ENCODE measurements around the gene LCE3B. TPM values are rescaled to one million over a fixed set of nuclear protein-coding genes. Genes with fewer than 3 reads are reported as not detected.

The LCE3B gene
- total RNA-seq, 4 donors from 2014 or later = not detected

- DNase-seq (ENCODE audit: low spot score) = no peak
- no peak for TF ChIP-seq CTCF (IDR thresholded peaks at IDR 0.05)
- ATAC-seq (ENCODE audit: low FRiP score) = no peak
Measured at GRCh38 chr1:152626744-152627143, 13.1 kb downstream of the LCE3B start.

GRCh38 chr1:152630596-152630995 is 17.0 kb downstream of the LCE3B start:
- no peak for DNase-seq (ENCODE audit: low spot score)
- ATAC-seq (ENCODE audit: low FRiP score) = no peak
- no peak for TF ChIP-seq CTCF (IDR thresholded peaks at IDR 0.05)

DNA sequence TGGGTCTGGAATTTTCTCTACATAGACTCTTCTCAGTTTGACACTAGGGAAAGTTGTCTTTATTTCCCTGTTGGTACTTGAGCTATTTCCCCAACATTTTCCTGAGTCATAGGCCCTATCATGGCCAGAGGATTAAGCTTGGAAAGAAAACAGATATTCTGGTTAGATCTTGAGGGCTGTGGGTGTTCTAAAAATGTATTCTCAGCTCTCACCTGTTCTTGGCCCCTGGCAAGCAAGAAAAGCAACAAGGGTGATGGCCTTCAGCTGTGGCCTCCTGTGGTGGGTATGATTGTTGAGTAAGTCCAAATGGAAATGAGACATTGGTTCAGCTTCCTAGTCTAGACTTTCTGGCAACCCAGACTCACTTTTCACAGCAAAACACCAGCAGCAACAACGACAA is 26.7 kb downstream of the LCE3B start:
- no peak for TF ChIP-seq CTCF (IDR thresholded peaks at IDR 0.05)
- ATAC-seq (ENCODE audit: low FRiP score) = no peak
- DNase-seq (ENCODE audit: low spot score) = no peak

DNA sequence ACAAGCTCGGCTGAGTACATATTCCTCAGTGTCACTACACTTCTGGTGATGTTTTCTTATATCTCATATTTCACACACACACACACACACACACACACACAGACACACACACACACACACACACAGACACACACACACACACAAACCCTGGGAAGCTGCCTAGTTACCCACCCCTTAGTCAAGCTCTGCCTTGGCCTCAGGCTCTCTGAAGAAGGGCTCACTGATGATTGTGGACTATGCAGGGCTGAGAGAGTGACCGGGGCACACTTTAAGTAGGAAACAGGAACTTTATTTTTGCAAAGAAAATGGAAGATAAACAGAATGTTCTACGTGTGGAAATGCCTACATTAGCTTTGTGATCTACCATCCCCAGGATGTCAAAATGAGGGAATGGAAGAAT is 30.3 kb downstream of the LCE3B start:
- ATAC-seq (ENCODE audit: low FRiP score) (no peak), DNase-seq (ENCODE audit: low spot score) (no peak)
- no peak for TF ChIP-seq CTCF (IDR thresholded peaks at IDR 0.05)

- no peak for DNase-seq (ENCODE audit: low spot score)
- ATAC-seq (ENCODE audit: low FRiP score) = no peak
- no peak for TF ChIP-seq CTCF (IDR thresholded peaks at IDR 0.05)
Measured at GRCh38 chr1:152645146-152645545, 31.5 kb downstream of the LCE3B start.

GRCh38 chr1:152646656-152647055 is 33.0 kb downstream of the LCE3B start:
- DNase-seq (ENCODE audit: low spot score) (no peak), ATAC-seq (ENCODE audit: low FRiP score) (no peak)
- TF ChIP-seq CTCF (IDR thresholded peaks at IDR 0.05) = no peak

- no peak for TF ChIP-seq CTCF (IDR thresholded peaks at IDR 0.05)
- ATAC-seq (ENCODE audit: low FRiP score) (no peak), DNase-seq (ENCODE audit: low spot score) (no peak)
Measured at GRCh38 chr1:152654110-152654509, 40.5 kb downstream of the LCE3B start.

Data from omental fat pad (tissue), 4 donors.